Skeletal muscle tissue (tissue), 4 donors: ENCODE measurements around the gene SPATA31C1. TPM values are rescaled to one million over a fixed set of nuclear protein-coding genes. Genes with fewer than 3 reads are reported as not detected.

Source experiments
- H3K27ac ChIP-seq: one replicate; pipeline ENCODE4 v1.7.0; 2013; ENCODE audit warnings: mild to moderate bottlenecking, low read depth, low read length, inconsistent platforms
- H3K27me3 ChIP-seq, 3 donors: one replicate each; pipeline ENCODE4 v1.7.0; 2013; ENCODE audit warnings: low read length in 3 of 3; ENCODE audit not compliant: control insufficient read depth in 3 of 3, insufficient read depth in 3 of 3
- H3K36me3 ChIP-seq, 3 donors: one replicate each; pipeline ENCODE4 v1.7.0; 2013; ENCODE audit warnings: low read length in 3 of 3; ENCODE audit not compliant: control insufficient read depth in 3 of 3, insufficient read depth in 3 of 3
- H3K4me1 ChIP-seq, 3 donors: one replicate each; pipeline ENCODE4 v1.7.0; 2013; ENCODE audit warnings: low read length in 3 of 3, mild to moderate bottlenecking in 3 of 3; ENCODE audit not compliant: control insufficient read depth in 3 of 3, insufficient read depth in 3 of 3
- H3K4me3 ChIP-seq, 3 donors: one replicate each; pipeline ENCODE4 v1.7.0; 2013; ENCODE audit warnings: low read length in 3 of 3
- H3K9ac ChIP-seq, 3 donors: one replicate each; pipeline ENCODE4 v1.7.0; 2013; ENCODE audit warnings: low read length in 3 of 3, mild to moderate bottlenecking in 3 of 3, moderate library complexity in 2 of 3, low read depth in 1 of 3
- H3K9me3 ChIP-seq, 3 donors: one replicate each; pipeline ENCODE4 v1.7.0; 2013; ENCODE audit warnings: low read length in 3 of 3; ENCODE audit not compliant: control insufficient read depth in 3 of 3
- total RNA-seq: library from RNA; depleted of rRNA; stranded (reverse); fragments of >200 nt; gene quantifications from one replicate; pipeline ENCODE4 v1.2.3, GENCODE V29; 2014
- donor health status: Osteomylitis.

SPATA31C1 gene
- total RNA-seq, 1 donor from 2014 or later = not detected

DNA sequence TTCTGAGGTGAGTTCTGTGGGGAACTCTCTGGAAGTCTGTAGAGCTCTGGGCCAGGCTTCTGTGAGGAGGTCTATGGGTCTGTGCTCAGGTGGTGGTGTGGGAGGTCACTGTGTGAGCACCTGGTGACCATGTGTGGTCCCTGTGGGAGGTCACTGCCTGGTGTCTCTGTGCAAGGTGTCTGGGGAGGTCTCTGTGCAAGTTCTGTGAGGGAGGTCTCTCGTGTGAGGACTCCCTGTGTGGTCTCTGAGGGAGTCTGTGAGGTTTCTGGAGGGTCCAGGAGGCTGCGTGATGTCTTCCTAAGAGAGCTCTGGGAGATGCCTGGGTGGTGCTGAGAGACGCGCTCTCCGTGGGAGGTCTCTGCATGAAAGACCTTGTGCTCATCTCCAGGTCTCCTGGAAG, 41.1 kb upstream of the SPATA31C1 start:
- Histone ChIP-seq H3K27me3 (no peaks in the 10 kb centered on the region), H3K4me3 (no peak overlapping the region), H3K27ac (no peak overlapping the region), H3K4me1 (no peaks in the 10 kb centered on the region), H3K9me3 (peaks cover 0 to 4% (median 0%) of the 10 kb centered on the region in 3 donors), H3K36me3 (no peaks in the 10 kb centered on the region), H3K9ac (no peak overlapping the region)

DNA sequence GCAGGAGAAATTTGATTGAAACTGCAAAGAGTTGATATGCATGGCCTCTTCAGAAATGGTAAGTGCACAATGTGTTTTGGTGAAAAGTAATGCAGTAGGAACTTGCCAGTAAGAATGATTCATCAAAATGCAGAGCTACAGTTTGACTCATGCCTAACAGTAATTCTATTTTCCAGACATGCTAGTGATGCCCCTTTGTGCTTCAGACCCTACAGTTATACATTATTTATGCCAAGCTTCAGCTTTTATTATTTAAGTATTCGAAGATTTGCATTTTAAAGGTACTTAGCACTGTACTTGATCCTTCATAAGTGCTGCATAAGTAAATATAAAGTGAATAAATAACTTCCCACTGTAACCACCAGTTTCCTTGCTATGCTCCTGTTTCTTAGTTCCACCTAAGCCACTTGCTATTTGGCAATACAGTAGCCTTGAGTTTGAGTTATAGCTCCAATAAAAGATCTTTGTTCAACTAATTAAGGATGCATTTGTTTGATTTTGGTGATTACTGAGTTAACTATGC, 38.7 kb upstream of the SPATA31C1 start:
- no peak overlapping the region for H3K4me3 ChIP-seq
- no peaks in the 10 kb centered on the region for H3K36me3 ChIP-seq
- H3K4me1 ChIP-seq = no peaks in the 10 kb centered on the region
- no peak overlapping the region for H3K9ac ChIP-seq
- H3K27me3 ChIP-seq = no peaks in the 10 kb centered on the region
- H3K9me3 ChIP-seq = peaks cover 0 to 4% (median 0%) of the 10 kb centered on the region in 3 donors
- no peak overlapping the region for H3K27ac ChIP-seq

- Histone ChIP-seq H3K9me3 (peaks cover 0 to 4% (median 0%) of the 10 kb centered on the region in 3 donors), H3K4me3 (no peak overlapping the region), H3K27me3 (peaks cover 0 to 2% (median 0%) of the 10 kb centered on the region in 3 donors), H3K4me1 (no peaks in the 10 kb centered on the region), H3K9ac (no peak overlapping the region), H3K36me3 (no peaks in the 10 kb centered on the region), H3K27ac (no peak overlapping the region)
These were observed 37.6 kb upstream of the SPATA31C1 start for GRCh38 chr9:87880116-87880515.

- Histone ChIP-seq H3K4me1 (no peaks in the 10 kb centered on the region), H3K27me3 (peaks cover 0 to 6% (median 0%) of the 10 kb centered on the region in 3 donors), H3K9ac (no peak overlapping the region), H3K4me3 (no peak overlapping the region), H3K36me3 (no peaks in the 10 kb centered on the region), H3K9me3 (peaks cover 0 to 4% (median 0%) of the 10 kb centered on the region in 3 donors), H3K27ac (no peak overlapping the region)
These were observed 37.1 kb upstream of the SPATA31C1 start for GRCh38 chr9:87880683-87881082.

- Histone ChIP-seq H3K9me3 (peaks cover 0 to 4% (median 0%) of the 10 kb centered on the region in 3 donors), H3K36me3 (no peaks in the 10 kb centered on the region), H3K27ac (no peak within 1 kb of the TSS), H3K4me1 (no peaks in the 10 kb centered on the region), H3K4me3 (no peak within 1 kb of the TSS), H3K9ac (no peak within 1 kb of the TSS), H3K27me3 (peaks cover 0 to 16% (median 0%) of the 10 kb centered on the region in 3 donors)
These were observed 35.1 kb upstream of the SPATA31C1 start, which contains the start of gene SPATA31E1 for GRCh38 chr9:87882627-87883026. SPATA31E1 (plus strand) TSS chr9:87882877; CDS start chr9:87882892, 15 bp downstream.

- Histone ChIP-seq H3K9me3 (no peaks in the 10 kb centered on the region), H3K4me1 (no peaks in the 10 kb centered on the region)
These were observed 34.5 kb upstream of the SPATA31C1 start for GRCh38 chr9:87883274-87883673.

GRCh38 chr9:87883990-87884389, 33.8 kb upstream of the SPATA31C1 start:
- Histone ChIP-seq H3K4me1 (no peaks in the 10 kb centered on the region), H3K36me3 (no peaks in the 10 kb centered on the region), H3K4me3 (no peak overlapping the region), H3K9me3 (no peaks in the 10 kb centered on the region), H3K27me3 (peaks cover 0 to 16% (median 0%) of the 10 kb centered on the region in 3 donors), H3K27ac (no peak overlapping the region), H3K9ac (no peak overlapping the region)

More at GRCh38 chr9:87883274-87883673, 34.5 kb upstream of the SPATA31C1 start:
- H3K36me3 ChIP-seq = no peaks in the 10 kb centered on the region
- no peak overlapping the region for H3K4me3 ChIP-seq
- peaks cover 0 to 16% (median 0%) of the 10 kb centered on the region in 3 donors for H3K27me3 ChIP-seq
- H3K27ac ChIP-seq = no peak overlapping the region
- H3K9ac ChIP-seq = no peak overlapping the region

DNA sequence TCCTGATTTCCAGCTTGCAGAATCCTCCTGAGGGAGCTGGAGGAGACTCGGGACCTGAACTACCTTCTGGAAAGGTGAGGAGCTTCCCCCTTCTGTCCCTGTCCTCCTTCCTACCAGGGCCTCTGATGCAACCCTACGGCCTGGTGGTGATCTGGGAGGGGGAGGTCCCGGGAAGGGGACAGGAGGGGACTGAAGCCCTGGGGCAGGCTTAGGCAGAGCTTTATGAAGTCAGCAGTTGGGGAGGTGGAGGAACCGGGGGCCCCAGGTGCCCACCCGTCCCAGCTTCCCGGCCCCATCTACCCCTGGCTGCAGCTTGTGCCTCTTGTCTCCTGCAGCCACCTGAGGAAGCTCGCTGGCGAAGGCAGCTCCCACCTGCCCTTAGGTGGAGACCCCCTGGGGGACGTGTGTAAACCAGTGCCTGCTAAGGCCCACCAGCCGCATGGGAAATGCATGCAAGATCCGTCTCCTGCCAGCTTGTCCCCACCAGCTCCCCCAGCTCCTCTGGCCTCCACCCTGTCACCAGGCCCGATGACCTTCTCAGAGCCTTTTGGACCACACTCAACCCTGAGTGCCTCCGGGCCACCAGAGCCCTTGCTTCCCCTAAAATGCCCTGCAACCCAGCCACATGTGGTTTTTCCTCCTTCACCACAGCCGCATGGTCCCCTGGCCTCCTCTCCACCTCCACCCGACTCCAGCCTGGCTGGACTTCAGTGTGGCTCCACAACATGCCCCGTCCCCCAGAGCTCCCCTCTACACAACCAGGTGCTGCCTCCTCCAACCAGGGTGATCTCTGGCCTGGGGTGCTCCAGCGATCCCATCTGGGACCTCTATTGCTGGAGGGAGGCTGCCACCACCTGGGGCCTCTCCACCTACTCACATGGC, 32.9 kb upstream of the SPATA31C1 start:
- H3K27me3 ChIP-seq = peaks cover 0 to 16% (median 0%) of the 10 kb centered on the region in 3 donors
- no peaks in the 10 kb centered on the region for H3K9me3 ChIP-seq
- no peak overlapping the region for H3K4me3 ChIP-seq
- H3K9ac ChIP-seq = no peak overlapping the region
- H3K36me3 ChIP-seq = no peaks in the 10 kb centered on the region
- no peaks in the 10 kb centered on the region for H3K4me1 ChIP-seq
- H3K27ac ChIP-seq = no peak overlapping the region

DNA sequence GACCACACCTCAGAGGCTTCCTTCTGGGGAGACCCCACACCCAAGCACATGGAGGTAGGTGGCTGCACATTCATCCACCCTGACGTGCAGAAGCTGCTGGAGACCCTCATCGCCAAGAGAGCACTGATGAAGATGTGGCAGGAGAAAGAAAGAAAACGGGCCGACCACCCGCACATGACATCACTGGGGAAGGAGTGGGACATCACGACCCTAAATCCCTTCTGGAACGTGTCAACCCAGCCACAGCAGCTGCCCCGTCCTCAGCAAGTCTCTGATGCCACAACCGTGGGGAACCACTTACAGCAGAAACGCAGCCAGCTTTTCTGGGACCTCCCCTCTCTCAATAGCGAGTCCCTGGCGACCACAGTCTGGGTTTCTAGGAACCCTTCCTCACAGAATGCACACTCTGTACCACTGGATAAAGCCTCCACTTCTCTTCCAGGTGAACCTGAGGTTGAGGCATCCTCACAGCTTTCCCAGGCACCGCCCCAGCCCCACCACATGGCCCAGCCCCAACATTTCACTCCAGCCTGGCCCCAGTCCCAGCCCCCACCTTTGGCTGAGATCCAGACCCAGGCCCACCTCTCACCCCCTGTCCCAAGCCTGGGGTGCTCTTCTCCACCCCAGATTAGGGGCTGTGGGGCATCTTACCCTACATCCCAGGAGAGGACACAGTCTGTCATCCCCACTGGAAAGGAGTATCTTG, 32.1 kb upstream of the SPATA31C1 start:
- H3K27me3 ChIP-seq = peaks cover 0 to 16% (median 0%) of the 10 kb centered on the region in 3 donors
- no peaks in the 10 kb centered on the region for H3K36me3 ChIP-seq
- no peaks in the 10 kb centered on the region for H3K4me1 ChIP-seq
- H3K9ac ChIP-seq = no peak overlapping the region
- H3K9me3 ChIP-seq = no peaks in the 10 kb centered on the region
- H3K4me3 ChIP-seq = no peak overlapping the region
- no peak overlapping the region for H3K27ac ChIP-seq
